Spleen (tissue), 7 donors: ENCODE measurements around the gene SPTBN5.

ENCODE experiments used
- POLR2A ChIP-seq, 3 donors: fragments of 450-650 bp; IDR thresholded peaks; one replicate each; pipeline ENCODE4 v1.5.1; 2017; ENCODE audit warnings: antibody characterized with exemption in 3 of 3, mild to moderate bottlenecking in 1 of 3
- POLR2AphosphoS5 ChIP-seq, 3 donors: sonication (generic); formaldehyde crosslinking; IDR thresholded peaks; one replicate each; pipeline ENCODE4 v1.5.1; 2017; ENCODE audit warnings: antibody characterized with exemption in 3 of 3
- TF ChIP-seq, protein P1 (sequence below), 11 experiments: fragments of 200-600 bp in 7 of 11; fragments of 450-650 bp in 4 of 11; sonication (generic) in 4 of 11; IDR thresholded peaks in 8 of 11; conservative IDR thresholded peaks in 3 of 11; 1 replicate in 7 of 11; 2 replicates in 4 of 11; pipeline versions ENCODE4 v1.4.0 to v1.8.0; 2016 to 2021; ENCODE audit warnings: antibody characterized with exemption in 11 of 11, inconsistent platforms in 4 of 11, mild to moderate bottlenecking in 1 of 11
- donor health status: DM: no; HTN: no; CAD: no; lungs with moderate emphysema.
- donor health status: DM: no; HTN: no; CAD: no.
- donor health status: DM: no; HTN: no; CAD: no.

DNA sequence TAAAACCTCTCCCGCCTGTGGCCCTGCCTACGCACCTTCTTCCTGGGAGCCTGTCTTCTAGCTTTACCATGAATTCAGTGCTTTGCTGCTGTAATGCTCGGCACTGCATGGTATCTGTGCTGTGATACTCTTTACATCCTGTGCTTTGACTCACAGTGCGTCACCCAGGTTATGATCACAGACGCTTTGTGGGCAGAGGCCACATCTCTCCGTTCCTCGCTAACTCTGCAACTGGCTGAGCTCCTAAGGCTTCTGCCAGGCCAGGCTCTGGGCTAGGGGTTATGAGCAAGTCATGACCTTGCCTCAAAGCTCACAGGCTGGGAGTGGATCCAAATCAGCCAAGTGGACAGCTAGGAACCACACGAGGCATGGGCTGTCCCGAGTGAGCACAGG lies 23.2 kb downstream of the SPTBN5 start:
- TF ChIP-seq, protein P1, sequence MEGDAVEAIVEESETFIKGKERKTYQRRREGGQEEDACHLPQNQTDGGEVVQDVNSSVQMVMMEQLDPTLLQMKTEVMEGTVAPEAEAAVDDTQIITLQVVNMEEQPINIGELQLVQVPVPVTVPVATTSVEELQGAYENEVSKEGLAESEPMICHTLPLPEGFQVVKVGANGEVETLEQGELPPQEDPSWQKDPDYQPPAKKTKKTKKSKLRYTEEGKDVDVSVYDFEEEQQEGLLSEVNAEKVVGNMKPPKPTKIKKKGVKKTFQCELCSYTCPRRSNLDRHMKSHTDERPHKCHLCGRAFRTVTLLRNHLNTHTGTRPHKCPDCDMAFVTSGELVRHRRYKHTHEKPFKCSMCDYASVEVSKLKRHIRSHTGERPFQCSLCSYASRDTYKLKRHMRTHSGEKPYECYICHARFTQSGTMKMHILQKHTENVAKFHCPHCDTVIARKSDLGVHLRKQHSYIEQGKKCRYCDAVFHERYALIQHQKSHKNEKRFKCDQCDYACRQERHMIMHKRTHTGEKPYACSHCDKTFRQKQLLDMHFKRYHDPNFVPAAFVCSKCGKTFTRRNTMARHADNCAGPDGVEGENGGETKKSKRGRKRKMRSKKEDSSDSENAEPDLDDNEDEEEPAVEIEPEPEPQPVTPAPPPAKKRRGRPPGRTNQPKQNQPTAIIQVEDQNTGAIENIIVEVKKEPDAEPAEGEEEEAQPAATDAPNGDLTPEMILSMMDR (IDR thresholded peaks at IDR 0.05 in 8 of 11, conservative IDR thresholded peaks at IDR 0.05 in 3 of 11): no peak
- TF ChIP-seq POLR2A (IDR thresholded peaks at IDR 0.05): no peak
- TF ChIP-seq POLR2AphosphoS5 (IDR thresholded peaks at IDR 0.05): no peak
